GM10847 (cell line): ENCODE data around the gene PLS1.

Experiments used
- POLR2A ChIP-seq: IDR thresholded peaks from 2 replicates; pipeline ENCODE4 v1.6.1; 2011; ENCODE audit not compliant: insufficient read length; ENCODE audit errors: extremely low read depth

PLS1 gene

DNA sequence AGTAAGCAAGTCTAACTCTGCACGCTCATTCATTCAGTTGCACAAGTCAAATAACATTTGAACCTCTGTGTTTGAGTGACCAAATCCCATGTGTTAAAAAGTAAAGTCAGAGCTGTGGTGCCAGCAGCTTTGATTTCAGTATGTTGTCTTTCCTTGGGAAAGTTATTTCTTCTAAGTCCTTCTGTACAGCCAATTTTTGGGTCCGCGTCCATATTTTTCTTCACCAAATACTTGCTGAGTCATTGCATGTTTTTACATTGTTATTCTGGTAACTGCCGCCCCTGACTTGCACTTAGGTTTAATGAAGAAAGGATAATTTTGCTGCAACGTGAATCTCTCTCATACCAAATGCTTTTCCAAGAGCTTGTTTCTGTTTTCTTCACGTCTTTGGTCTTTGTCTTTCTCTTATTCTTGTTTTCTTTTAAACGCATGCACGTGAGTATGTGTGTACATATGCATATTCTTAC, 56.7 kb downstream of the PLS1 start:
- no peak for TF ChIP-seq POLR2A

DNA sequence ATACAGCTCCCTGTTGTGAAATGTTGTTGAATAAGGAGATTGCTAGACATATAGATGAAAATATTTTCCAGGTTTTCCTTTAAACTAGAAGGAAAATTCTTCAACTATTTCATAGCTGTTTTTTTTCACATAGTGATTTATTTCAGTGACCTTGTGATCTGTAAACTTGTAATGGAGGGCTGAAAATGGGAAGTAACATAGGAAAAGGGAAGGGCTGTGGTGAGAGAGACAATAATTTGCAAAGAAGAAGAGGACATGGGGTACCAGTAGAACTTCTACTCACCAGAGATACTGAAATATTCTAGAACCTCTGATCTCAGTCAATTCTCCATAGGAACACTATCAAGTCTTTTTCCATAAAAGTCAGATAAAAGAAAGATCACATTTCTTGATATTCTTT, 60.4 kb downstream of the PLS1 start:
- no peak for TF ChIP-seq POLR2A

DNA sequence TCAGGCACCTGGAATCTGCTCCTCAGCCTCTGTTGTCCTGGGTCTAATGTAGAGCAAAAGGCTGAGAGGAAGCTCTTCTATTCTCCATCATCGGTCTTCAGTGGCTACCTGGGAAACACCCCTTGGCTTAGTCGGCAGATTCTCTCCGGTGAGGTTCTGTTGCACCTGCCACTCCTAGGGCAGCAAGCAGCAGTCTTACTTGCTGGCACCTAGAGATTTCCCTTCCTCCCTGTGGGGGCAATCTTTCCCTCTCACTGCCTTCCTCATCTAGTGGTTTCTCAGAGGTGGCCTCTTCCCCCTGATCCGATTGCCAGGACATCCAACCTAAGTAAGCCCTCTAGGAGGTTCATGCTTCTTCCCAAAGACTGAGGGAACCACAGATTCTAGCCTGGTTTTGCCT, 60.8 kb downstream of the PLS1 start:
- TF ChIP-seq POLR2A: no peak

DNA sequence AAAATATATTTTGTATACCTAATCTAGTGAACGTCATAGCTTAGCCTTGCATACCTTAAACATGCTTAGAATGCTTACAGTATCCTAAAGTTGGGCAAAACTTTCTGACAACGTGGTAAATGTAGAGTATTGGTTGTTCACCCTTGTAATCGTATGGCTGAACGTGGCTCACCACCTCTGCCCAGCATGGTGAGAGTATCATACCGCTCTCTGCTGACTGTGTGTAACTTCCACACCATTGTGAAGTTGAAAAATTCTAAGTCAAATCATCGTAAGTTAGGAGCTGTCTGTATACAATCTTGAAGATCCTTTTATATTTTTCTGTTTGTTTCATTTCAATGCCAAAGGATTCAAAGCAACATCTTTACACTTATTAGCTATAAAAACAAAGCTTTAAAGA, 64.2 kb downstream of the PLS1 start:
- TF ChIP-seq POLR2A: no peak

DNA sequence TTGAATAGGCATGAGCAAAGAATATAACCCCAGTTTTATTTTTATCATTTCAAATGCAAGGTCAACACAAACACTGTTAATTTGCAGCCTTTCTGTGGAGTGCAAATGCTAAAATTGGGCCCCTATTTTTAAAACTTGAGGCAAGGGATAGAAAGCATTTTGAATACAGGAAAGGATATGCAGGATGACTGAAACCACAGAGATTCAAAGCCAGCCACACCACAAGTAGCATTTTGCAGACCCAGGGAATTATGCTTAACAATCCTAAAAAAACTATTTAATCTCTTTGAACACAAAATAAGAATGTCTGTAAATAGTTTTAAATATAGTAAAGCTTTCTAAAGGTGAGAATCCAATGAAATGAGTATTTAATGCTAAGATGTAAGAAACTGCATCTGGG, 64.7 kb downstream of the PLS1 start:
- no peak for TF ChIP-seq POLR2A

DNA sequence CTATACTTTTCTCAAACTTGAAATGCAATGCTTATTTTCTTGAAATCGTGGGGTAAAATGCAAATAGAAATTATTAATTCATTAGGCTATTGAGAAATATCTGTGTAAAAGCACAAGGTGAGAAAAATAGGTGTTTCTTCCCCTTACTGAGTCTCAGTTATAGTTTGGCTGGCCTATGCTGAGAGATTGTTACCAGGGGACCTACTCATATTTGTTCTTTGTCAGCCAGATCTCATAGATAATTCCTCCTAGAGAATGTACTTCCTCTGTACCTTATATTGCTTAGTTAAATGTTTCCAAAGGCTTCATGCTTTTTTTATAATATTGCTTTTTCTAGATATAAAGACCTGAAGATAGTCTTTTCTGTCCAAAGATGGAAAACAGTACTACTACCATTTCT, 67.7 kb downstream of the PLS1 start:
- no peak for TF ChIP-seq POLR2A

DNA sequence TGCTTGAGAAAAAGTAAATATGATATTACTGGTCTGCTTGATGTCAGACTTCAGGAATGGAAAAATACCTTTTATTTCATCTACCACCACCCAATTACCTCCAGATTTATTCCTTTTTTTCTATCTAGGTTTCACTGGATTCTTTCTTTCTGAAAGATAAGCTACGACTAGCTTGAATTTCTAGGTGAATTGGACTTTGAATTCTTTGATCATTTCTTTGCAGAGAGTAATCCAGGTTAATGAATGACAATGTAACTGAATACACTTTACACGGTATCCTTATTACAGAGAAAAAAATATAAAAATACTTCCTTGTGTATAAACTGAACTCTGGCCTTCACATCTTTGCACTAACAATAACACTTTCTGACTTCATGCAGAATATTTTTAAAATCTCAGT, 68.1 kb downstream of the PLS1 start:
- TF ChIP-seq POLR2A: no peak

DNA sequence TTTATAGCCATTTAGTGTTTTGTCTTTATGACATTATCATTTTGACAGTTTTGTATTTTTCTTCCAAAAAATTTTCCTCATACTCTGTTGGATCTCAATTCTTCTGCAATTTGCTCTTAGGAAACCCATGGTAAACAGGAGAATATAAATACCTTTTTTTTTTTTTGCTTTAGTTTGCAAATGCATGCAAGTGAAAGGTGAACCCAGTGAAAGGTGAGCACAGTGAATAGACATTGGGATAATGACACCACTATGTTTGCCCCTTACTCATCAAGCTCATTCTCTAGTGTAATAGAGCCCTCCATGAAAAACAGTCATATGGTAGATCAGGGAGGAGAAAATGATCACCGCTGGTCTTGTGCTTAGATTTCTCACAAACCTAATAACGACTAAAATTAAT, 68.6 kb downstream of the PLS1 start:
- no peak for TF ChIP-seq POLR2A

DNA sequence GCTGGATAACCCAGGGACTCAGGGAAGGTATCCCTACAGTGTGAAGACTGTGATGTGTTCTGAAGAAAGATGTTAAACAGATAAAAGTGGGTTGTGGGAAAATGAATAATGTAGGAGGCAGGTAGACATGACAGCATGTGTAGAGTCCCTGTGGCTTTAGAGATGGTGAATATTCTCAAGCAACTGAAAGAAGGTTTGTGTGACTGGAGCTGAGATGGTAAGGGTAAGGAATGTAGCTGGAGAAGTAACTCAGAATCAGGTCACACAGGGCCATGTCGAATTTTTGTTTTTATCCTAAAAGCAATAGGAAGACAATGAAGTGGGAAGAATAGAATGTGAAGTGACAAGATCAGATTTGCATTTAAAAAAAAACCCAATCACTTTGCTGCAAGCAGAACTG, 73.9 kb downstream of the PLS1 start:
- no peak for TF ChIP-seq POLR2A

DNA sequence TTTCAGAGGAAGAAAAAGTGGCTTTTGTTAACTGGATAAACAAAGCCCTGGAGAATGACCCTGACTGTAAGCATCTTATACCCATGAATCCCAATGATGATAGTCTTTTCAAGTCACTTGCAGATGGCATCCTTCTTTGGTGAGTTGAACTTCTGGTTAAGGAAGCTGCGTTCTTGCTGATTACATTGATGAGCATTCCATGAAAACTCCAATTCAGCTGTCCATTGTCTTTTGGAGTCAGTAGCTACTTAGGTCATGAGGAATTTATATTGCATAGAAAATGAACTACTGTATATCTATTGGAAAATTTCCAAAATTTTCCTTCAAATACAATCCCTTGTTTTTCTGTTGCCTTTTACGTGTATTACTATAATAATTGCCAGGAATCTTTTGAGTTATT, 80.0 kb downstream of the PLS1 start:
- TF ChIP-seq POLR2A: no peak

DNA sequence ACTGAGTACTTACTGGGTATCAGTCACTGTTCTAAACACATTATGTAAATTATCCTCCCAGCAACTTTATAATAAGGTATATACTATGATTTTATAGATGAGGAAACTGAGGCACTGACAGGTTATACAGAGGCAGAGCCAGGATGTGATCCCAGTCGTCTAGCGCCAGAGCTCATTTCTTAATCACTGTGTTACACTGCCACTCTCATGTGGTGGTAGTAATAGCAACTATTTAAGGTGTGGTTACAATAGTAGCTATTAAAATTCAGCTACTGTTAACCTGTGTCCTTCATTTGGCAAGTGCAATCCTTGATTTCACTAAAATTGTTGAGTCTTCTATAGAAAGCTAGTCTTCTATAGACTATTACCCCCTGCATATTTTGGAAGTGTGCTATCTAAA, 84.5 kb downstream of the PLS1 start:
- TF ChIP-seq POLR2A: no peak

DNA sequence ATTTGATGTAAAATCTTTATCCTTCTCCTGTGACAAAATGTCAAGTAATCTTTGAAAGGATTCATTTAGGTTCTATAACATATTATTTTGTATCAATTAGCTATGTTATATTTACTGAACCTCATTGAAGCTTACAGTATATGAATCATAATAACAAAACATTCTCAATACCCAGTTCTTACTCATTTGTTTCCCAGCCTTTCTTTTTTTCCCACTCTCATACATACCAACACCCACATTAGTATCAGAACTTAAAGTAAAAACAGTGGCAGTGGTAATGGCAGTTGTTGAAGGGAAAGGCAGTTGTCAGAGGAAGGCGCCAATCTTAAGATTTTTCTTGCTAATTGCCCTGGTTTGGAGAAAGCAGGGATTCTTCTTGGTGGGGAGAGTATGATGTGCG, 94.4 kb downstream of the PLS1 start:
- no peak for TF ChIP-seq POLR2A

DNA sequence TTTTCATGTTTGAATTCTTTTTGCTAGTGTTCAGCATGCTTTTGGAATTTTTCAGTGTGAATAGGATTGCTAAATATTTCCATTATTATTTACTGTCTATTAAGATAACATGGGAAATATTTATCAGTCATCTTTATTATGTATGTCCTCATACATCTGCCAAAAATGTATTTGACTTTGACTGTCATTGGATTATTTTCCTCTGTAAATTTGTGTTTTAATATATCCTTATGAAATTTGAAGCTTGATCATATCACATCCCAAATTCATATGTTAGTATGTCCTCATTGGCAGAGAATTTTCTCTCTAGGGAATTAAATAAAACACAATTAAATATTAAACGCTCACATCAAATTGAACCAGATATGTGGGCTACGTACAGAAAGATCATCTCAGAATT, 95.3 kb downstream of the PLS1 start:
- no peak for TF ChIP-seq POLR2A

DNA sequence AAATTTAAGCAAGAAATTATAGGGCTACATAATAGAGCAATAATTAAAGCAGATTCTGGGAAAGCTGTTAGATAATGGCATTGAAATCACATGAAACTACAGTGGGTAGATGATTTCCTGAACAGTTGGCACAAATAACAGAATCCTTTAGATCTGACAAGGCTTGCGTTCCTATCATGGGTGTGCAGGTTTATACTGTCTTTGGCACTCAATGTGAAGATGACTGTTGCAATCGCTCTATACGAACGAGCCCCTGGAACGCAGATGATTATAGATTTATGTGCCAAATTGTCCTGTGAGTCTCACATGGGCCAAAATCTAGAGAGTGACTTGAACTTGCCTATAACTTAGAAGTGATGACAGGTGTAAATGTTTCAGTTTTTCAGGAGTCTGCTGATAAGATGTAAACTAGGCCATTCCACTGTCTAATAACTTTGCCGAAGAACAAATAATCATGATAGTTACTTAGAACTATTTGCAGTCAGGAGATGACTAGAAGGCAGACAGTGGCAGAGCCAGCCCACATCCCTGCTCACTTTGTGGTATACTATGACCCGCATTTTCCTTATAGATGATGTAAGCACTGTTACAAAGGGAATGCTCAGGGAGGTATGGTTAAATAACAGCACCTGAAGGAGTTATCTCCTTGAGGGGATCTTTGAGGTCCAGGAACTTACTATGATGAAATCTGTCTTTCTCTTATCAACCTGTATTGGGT, 97.1 kb downstream of the PLS1 start:
- TF ChIP-seq POLR2A: no peak

DNA sequence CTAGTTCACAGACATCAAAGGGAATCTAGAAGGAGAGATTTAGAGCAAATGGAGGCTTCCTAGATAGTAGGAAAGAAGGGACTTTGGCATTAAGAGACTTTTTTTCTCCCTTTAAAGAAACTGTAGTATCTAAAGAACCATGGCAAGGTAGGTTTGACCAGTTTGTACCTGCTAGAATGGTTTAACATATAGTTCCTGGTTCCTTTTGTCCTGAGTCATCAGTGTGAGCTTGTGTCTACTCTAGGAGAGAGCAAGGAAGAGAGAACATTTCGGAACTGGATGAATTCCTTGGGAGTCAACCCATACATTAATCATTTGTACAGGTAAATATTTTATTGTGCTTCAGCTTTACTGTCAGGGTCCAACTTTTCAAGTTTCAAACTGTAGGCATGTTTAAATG, 98.0 kb downstream of the PLS1 start:
- TF ChIP-seq POLR2A: no peak

DNA sequence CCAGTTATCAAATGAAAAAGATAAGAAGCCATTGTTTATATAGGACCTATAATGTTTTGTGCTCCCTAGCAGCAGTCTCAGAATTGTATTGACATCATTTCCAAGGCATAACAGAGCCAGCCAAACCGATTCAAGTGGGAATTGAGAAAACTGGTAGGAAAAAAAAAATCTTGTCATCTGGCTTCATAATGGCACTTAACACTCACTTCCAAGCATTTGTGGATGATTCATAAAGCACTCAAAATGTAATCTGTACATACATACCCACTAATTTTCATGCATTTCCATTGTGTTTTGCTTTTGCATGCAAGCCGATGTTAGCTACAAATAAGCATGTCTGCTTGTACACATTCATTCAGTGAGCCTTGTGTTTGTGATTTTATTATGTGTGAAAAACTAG, 109.0 kb downstream of the PLS1 start:
- no peak for TF ChIP-seq POLR2A
